ENCODE data around the gene DIP2A.
"Not testable (repeated sequence)": the region's sequence is repeated elsewhere in the genome, so short reads cannot be mapped to it uniquely, and the experiment has no call there.

Gene DIP2A

DNA sequence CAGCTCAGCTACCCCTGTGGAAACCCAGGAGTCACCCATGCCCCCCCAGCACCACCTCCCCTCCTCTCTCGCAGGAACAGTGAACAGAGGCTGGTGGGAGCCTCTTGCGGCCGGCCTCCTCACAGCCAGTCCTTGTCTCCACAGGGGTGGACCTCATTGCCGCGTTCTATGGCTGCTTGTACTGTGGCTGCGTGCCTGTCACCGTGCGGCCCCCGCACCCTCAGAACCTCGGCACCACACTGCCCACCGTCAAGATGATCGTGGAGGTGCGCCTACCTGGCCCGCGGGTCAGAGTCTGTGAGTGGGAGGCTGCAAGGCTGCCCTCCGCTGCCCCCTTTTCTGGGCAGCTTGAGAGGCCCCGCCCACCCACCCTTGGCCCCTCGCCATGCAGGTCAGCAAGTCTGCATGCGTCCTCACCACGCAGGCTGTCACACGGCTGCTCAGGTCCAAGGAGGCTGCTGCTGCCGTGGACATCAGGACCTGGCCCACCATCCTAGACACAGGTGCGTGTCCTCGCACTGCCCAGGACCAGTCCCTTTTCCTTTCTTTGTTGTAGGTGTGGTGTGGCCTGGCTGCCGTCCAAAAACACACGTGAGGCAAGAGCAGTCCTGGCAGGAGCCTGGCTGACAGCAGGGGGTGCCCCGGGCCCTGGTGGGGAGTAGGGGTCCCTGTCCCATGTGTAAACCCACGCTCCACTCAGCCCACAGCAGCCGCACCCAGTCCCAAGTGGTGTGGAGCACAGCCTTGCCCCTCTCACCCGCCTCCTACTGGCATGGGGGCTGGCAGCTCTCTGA lies 95.9 kb downstream of the DIP2A start:
- DNase-seq (ENCODE audit: low read depth in 3 of 3, low spot score in 1 of 3): no peak

DNA sequence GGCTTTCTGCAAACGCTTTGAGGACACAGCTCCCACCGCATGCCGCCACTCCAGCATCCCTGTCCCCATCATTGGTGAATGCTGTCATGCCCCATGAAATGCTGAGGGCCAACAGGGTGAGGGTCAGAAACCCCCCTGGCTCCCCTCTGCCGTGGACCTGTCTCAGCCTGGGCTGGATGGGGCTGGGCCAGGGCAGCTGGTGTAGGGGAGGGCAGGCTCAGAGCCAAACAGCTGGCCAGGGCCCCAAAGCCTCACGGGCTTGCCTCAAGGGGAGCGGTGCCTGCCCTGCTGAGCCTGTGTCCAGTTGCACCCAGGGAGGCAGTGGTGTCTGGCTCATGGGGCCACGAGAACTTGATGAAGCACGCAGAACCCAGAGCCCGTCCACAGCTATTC lies 96.5 kb downstream of the DIP2A start:
- DNase-seq (ENCODE audit: low read depth in 3 of 3, low spot score in 1 of 3): no peak

DNA sequence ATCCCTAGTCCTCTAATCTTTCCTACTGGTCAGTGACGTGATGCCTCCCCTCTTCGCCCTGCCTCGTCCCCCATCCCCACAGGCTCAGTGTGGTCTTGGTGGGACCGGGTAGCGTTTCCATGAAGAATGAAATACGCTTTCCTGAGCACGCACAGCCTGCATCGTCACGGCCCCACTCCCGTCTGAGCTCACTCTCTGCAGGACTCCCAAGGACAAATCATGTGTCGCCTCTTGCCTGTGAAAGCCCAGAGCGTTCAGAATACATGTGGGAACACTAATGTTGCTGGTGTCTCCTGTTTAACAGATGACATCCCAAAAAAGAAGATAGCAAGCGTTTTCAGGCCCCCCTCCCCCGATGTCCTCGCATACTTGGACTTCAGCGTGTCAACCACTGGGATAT lies 97.0 kb downstream of the DIP2A start:
- no peak for DNase-seq (ENCODE audit: low read depth in 3 of 3, low spot score in 1 of 3)

DNA sequence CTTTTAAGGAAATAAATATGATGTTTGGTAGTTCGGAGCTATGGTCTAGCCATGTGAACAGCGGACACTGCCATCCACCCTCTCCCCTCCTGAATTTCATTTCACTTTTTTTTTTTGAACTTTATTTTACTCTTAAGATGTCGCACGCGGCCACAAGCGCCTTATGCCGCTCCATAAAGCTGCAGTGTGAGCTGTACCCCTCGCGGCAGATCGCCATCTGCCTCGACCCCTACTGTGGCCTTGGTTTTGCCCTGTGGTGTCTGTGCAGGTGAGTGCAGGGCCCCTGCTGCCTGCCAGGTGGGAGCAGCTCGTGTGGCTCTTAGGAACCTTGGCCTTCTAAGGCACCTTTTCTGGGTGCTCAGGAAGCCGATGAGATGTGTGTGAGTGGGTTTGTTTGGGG lies 98.1 kb downstream of the DIP2A start:
- DNase-seq (ENCODE audit: low read depth in 3 of 3, low spot score in 1 of 3): no peak

DNA sequence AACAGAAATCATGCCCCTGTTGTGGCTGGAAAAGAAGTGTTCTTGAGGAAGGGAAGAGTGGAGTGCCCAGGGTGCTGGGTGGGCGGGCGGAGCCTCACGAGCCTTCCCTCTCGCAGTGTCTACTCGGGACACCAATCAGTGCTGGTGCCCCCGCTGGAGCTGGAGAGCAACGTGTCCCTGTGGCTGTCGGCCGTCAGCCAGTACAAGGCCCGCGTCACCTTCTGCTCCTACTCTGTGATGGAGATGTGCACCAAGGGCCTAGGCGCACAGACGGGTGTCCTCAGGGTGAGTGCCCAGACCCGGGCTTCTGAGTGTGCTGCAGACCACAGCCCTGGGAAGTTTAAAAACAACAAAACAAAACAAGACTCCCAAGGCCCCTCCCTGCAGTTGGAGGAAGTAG lies 98.8 kb downstream of the DIP2A start:
- DNase-seq (ENCODE audit: low read depth in 3 of 3, low spot score in 1 of 3): no peak

DNA sequence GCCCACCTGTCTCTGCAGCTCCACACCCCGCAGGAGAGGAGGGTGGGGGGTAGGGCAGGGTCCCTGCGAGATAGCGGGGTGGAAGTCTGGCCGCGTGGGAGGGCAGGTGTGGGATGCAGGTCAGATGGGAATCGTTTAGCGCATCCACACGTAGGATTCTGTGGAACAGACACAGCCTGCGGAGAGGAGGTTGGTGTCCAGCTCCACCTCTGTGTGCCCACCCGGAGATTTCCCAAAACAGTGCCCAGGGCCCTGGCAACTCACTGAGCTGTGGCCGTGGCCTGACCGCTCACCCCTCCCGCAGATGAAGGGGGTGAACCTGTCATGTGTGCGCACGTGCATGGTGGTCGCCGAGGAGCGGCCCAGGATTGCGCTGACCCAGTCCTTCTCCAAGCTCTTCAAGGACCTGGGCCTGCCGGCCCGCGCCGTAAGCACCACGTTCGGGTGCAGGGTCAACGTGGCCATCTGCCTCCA lies 99.3 kb downstream of the DIP2A start:
- DNase-seq (ENCODE audit: low read depth in 3 of 3, low spot score in 1 of 3): no peak

DNA sequence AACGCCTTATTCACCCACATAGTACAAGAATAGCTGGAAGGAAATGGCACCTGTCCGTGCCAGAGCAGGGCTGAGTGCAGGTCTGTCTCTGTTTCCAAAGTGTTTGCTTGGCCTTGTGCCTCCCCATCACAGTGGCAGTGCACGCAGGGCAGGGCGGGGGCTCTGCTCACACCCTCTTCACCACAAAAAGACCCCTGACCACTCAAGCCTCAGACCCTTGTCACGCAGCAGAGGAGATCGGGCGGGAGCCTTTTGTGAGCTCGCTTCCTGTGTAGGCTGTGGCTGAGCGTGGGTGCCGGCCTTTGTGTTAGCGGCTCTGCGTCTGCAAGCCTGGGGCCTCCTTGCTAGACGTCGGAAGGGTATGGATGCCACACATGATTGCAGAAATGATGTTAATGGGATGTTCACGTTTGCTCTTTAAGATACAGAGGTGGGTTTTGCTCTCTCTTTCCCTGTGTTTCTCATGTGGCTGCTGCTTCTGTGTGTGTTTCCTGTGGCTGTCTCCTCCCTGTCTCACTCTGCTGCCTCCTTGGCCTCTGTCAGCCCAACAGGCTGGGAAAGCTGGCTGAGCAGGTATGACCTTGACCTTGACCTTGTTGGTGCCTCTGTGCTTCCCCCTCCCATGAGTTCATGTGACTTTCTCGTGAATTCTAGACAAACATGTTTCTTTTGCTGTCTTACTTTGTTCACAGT lies 100.7 kb downstream of the DIP2A start:
- peak; percentile 18 to 47 (median 35) for DNase-seq (ENCODE audit: low read depth in 3 of 3, low spot score in 1 of 3)

DNA sequence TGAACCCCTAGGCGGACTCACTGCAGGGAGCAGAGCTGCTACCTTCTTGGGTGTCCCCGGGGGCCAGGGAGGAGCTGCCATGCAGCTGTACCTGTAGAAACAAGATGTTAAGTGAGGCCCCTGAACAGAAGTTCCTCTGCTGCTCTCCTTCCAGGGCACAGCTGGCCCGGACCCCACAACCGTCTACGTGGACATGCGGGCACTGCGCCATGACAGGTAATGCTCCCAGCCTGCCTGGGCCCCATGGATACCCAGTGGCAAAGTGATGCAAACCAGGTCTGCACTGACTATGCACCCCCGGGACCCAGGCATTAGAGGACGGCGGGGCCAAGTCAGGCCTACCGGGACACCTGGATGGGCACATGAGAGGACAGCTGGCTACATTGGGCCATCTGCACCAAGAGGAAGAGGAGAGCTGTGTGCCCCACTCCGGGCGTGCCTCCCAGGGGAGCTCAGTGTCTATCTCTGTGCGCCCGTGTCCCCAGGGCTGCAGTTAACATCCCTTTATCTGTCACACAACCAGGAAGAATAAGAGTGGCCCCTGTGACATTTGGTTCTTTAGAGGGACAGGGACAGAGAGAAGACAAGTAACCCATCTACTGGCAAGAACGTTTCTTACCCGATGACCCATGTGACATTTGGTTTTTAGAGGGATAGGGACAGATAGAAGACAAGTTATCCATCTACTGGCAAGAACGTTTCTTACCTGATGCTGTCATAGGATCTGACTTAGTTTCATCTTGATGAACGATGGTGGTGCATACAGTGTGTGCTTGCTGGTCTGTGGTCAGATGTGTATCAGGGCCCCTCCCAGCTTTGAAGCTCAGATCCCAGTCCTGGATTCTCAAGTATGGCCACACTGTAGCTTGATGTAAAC lies 102.1 kb downstream of the DIP2A start:
- no peak for DNase-seq (ENCODE audit: low read depth in 3 of 3, low spot score in 1 of 3)

DNA sequence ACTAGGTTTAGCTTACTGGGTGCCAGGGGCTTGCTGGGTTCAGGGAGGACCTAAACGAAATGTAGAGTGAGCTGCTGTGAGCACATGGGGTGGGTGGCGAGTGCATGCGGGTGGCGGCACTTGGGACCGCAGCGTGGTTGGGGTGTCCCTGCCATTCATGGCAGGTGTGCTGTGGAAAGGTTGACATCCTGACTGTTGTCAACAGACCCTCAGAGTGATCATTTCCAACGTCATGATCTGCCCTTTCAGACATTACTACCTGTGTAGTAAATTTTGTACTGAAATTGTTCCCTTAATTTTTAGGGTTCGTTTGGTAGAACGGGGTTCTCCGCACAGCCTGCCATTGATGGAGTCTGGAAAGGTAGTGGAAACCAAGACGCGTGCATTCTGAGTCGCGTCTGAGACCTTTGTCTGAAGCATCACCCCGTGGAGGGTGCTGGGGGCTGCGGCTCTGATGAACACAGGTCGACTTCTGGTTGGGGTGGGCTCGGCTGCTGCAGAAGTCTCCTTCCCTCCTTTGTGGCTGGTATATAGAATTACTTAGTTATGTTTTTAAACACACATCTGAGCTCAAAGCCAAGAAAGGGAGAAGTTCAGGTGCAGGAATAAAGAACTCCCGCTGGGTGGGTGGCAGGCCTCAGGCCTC lies 102.9 kb downstream of the DIP2A start:
- DNase-seq (ENCODE audit: low read depth in 3 of 3, low spot score in 1 of 3): no peak

DNA sequence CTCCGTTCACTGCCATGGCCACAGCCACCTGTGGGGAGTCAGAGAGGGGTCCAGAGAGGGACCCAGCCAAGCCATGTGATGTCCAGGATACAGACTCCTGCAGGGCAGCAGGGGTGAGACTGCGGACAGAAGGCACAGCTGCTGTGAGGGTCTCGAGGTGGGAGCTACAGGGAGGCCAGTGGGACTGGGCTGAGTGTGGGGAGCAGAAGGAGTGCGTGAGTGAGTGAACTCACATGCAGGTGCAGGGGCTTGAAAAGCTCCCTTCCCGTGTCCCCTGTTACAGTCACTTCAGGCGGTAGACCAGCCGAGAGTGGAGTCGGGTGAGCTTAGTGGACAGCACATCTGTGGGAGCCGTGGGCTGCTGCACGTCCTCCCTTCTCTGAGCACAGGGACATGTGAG lies 103.8 kb downstream of the DIP2A start:
- DNase-seq (ENCODE audit: low read depth in 3 of 3, low spot score in 1 of 3): no peak

DNA sequence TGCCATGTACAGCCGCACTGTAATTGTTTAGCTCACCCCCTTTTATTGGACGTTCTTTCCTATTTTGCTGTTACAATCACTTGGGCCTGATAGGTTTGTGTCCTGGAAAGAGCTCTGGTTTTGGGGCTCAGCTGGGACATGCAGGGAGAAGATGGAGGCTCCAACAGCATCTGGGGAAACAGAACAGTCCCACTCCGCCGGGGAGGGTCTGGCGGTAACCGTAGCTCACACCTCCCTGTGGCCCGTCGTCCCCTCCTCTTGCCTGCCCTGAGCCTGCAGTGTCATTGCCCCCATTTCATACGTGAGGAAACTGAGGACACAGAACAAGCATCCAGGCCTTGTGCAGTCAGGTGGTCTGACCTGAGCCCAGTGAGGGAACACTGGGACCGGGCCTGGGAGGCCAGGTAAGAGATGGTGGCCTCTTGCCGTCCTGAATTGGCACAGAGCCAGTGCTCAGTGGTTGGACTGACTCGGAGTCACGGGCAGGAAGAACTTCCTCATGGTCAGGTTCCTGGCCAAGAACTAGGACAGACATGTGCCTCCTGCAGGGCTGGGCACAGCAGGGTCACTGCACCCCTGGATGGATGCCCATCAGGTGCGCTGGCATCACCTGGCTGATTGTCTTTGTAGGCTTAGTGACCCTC lies 104.4 kb downstream of the DIP2A start:
- no peak for DNase-seq (ENCODE audit: low read depth in 3 of 3, low spot score in 1 of 3)

DNA sequence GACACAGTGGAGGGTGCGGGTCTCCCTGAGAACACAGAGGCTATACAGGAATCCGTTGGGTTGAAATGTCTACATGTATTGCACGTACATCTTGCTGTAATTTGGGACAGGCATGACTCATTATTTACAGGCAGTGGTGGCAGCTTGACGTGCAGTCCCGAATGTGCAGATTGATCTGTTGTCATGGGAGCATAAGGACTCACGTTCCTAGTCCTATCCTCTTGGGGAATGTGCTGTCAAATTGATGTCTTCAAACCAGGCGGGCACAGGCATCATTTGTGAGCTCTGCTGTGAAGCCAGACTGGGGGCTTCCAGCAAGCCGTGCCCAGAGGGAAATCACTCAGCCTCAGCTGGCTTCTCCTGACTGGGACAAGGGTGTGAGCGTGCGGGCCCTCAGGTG lies 105.7 kb downstream of the DIP2A start:
- no peak for DNase-seq (ENCODE audit: low read depth in 3 of 3, low spot score in 1 of 3)

DNA sequence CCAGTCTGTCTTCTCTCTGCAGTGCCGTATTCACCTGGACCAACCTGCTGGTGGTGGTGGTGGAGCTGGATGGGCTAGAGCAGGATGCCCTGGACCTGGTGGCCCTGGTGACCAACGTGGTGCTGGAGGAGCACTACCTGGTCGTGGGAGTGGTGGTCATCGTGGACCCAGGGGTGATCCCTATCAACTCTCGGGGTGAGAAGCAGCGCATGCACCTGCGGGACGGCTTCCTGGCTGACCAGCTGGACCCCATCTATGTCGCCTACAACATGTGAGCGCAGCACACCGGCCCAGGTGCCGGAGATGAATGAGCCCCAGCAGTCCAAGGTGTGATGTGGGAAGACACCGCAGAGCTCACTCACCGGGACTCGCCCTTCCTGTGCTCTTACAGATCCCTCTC lies 108.7 kb downstream of the DIP2A start:
- DNase-seq (ENCODE audit: low read depth in 3 of 3, low spot score in 1 of 3): no peak

DNA sequence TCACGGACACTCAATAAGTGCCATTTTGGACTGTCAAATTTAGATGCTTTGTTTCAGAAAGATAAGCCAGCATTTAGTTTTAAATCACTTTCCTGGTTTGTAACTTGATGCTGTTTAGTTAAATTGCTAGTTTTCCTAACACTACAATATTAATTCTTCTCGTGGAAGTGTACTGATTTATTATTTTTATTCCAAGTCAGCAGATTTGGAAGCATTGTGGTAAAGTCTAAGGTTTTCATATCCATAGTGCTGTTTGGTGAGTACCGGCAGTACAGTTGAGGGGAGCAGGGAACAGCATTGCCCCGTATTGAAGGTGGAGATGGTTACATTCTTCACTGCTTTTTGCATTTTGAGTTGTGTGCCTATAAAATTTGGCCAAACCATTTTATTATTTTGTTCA lies 109.9 kb downstream of the DIP2A start:
- no peak for DNase-seq (ENCODE audit: low read depth in 3 of 3, low spot score in 1 of 3)

DNA sequence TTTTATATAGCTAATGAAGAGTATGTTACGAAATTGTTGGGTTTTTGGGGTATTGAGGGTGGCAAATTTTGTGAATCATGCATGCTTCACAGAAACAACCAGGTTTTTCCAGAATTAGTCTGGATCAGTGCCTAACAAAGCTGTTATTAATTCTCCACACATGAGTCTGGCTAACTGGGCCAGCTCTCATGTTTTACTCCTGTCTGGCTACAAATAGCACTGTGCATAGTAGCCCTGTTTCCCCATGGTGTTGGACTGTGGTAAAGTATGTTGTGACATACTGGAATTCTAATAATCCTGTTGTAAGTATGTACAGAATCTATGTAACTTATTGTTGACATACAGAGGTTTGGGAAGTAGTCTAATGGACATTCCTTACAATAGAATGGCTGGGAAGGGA lies 110.4 kb downstream of the DIP2A start:
- no peak for DNase-seq (ENCODE audit: low read depth in 3 of 3, low spot score in 1 of 3)

DNA sequence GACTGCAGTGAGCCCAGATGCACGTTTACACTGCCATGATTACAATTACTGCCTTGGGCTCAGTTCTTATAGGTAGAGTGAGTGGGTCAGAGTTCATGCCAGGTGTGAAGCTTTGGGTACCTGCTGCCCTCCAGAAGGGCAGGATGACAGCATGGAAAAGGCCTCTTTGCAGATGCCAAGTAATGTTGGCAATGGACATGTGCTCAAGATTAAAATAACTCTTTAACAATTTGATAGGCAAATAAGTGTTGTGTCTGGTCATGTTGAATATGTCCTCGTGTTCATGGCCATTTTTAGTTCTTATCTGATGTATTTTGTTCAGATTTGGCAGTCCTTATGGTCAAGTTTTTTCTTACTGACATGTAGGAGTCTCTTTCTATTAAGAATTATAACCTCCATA lies 111.4 kb downstream of the DIP2A start:
- DNase-seq (ENCODE audit: low read depth in 3 of 3, low spot score in 1 of 3): no peak

DNA sequence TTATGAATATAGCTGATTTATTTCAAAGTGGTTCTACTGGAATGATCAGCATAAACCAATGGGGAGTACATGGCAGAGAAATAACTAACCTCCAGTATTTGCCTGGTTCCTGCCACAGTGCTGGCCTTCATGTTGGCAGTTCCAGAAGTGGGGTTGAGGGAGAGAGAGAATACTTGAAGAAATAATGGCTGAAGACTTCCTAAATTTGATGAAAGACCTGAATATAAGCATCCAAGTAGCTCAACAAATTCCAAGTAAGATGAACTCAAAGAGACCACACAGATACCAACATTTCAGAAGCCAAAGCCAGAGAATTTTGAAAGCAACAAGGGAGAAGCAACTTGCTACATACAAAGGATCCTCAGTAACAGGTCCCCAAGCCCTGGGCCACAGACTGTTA lies 111.9 kb downstream of the DIP2A start:
- no peak for DNase-seq (ENCODE audit: low read depth in 3 of 3, low spot score in 1 of 3)

DNA sequence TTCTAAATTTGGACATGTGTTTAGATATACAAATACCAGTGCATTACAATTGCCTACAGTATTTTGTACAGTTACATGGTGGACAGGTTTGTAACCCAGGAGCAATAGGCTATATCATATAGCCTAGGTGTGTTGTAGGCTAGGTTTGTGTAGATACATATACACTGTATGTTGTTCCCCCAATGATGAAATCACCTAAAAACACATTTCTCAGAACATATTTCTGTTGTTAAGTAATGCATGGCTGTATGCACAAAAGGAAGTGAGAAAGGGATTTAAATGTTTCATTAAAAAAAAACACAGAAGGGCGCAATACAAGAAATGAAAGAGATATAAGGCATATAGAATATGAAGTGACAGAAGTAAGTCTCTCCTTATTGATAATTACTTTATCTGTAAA lies 114.2 kb downstream of the DIP2A start:
- no peak for DNase-seq (ENCODE audit: low read depth in 3 of 3, low spot score in 1 of 3)

DNA sequence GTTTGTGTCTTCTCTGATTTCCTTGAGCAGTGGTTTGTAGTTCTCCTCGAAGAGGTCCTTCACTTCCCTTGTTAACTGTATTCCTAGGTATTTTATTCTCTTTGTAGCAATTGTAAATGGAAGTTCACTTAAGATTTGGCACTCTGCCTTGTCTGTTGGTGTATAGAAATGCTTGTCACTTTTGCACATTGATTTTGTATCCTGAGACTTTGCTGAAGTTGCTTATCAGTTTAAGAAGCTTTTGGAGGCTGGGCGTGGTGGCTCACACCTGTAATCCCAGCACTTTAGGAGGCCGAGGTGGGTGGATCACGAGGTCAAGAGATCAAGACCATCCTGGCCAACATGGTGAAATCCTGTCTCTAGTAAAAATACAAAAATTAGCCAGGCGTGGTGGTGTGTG lies 119.1 kb downstream of the DIP2A start:
- not testable (repeated sequence) for DNase-seq (ENCODE audit: low read depth in 3 of 3, low spot score in 1 of 3)

DNA sequence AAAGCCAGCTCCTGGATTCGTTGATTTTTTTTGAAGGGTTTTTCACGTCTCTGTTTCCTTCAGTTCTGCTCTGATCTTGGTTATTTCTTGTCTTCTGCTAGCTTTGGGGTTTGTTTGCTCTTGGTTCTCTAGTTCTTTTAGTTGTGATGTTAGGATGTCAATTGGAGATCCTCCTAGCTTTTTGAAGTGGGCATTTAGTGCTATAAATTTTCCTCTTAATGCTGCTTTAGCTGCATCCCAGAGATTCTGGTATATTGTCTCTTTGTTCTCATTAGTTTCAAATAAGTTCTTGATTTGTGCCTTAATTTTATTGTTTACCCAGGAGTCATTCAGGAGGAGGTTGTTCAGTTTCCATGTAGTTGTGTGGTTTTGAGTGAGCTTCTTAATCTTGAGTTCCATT lies 120.7 kb downstream of the DIP2A start:
- not testable (repeated sequence) for DNase-seq (ENCODE audit: low read depth in 3 of 3, low spot score in 1 of 3)

DNA sequence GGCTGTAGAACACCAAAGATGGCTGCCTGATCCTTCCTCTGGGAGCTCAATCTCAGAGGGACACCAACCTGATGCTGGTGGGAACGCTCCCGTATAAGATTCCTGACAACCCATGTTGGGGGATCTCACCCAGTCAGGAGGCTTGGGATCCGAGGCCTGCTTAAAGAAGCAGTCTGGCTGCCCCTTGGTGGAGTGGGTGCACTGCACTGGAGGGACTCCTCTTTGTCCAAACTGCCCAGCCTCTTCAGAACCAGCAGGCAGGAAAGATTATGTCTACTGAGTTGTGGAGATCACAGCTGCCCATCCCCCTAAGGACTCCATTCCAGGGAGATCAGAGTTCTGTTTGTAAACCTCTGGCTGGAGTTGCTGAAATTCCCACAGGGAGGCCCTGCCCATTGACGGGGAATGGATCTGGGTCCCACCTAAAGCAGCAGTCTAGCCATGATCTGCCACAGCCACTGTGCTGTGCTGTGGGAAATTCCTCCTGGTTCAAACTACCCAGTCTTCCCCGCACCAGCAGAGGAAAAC lies 123.2 kb downstream of the DIP2A start:
- DNase-seq (ENCODE audit: low read depth in 3 of 3, low spot score in 1 of 3): no peak
